ENCODE data around the gene ZMYND12. TPM values are rescaled to one million over a fixed set of nuclear protein-coding genes. Genes with fewer than 3 reads are reported as not detected.

The ZMYND12 gene
- total RNA-seq, 1 experiment from 2014 or later: 0.28 TPM

DNA sequence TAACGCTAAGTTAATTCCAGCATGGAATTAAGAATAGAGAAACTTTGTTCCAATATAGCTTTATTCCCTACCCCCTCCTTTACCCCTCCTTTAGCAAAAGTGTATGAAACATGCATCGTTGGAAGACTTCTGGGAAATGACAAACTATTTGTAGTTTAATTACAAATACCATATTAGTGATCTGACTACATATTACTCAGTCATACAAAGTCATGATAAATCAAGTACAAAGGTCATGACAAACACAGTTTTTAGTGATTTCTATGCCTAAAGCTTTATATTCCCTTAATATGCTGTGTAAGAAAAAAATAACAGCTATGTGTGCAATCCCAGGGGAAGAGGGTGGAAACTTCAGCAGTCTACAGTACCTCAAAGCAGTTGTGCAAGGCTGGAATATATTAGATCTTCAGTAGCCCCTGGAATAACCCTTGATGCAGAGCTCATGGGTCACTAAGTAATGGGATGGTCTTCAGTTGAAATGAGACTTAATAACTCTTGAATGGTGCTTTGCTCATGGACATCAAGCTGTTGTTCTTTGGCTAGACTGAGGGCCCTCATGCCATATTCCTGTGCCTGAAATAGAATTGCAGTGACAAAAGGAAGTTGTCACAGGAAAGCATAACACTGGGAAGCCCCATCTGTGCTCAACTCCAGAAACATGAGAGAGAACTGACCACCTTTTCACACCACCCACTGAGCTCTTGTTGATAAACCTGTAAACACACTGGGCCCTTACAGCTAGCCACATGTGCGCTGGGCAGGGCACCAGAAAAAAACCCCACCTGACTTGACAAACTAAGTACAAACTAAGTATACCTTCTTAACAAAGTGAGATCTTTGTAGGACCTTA lies 25.3 kb downstream of the ZMYND12 start:
- TF ChIP-seq EZH2 (IDR thresholded peaks at IDR 0.05; ENCODE audit: borderline replicate concordance, low read depth, low read length, poor library complexity, severe bottlenecking): no peak
- TF ChIP-seq, protein P1, sequence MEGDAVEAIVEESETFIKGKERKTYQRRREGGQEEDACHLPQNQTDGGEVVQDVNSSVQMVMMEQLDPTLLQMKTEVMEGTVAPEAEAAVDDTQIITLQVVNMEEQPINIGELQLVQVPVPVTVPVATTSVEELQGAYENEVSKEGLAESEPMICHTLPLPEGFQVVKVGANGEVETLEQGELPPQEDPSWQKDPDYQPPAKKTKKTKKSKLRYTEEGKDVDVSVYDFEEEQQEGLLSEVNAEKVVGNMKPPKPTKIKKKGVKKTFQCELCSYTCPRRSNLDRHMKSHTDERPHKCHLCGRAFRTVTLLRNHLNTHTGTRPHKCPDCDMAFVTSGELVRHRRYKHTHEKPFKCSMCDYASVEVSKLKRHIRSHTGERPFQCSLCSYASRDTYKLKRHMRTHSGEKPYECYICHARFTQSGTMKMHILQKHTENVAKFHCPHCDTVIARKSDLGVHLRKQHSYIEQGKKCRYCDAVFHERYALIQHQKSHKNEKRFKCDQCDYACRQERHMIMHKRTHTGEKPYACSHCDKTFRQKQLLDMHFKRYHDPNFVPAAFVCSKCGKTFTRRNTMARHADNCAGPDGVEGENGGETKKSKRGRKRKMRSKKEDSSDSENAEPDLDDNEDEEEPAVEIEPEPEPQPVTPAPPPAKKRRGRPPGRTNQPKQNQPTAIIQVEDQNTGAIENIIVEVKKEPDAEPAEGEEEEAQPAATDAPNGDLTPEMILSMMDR (conservative IDR thresholded peaks at IDR 0.05; ENCODE audit: low read depth, low read length): no peak
- POLR2A ChIA-PET (ENCODE audit: low non-redundant PET): interaction anchor here (0.5 to 0.6 kb wide), 2 partner anchors 351 to 857 kb away, joined by 3 read pairs; no protein-coding TSS in a partner anchor
- Histone ChIP-seq H3K27ac (ENCODE audit: low read depth, low read length, poor library complexity, severe bottlenecking) (no peak overlapping the region), H3K4me3 (ENCODE audit: low read depth, low read length, poor library complexity, severe bottlenecking) (no peak overlapping the region), H3K27me3 (replicated peaks; ENCODE audit: insufficient read depth, low read depth, low read length, poor library complexity) (no peaks in the 10 kb centered on the region), H3K4me1 (ENCODE audit: insufficient read depth, low read length, poor library complexity, severe bottlenecking) (no peaks in the 10 kb centered on the region), H3K36me3 (ENCODE audit: insufficient read depth, low read length, poor library complexity, severe bottlenecking) (no peaks in the 10 kb centered on the region), H3K9me3 (ENCODE audit: low read depth, low read length, poor library complexity, severe bottlenecking) (no peaks in the 10 kb centered on the region)
- CTCF ChIA-PET: no interaction called here
- DNase-seq (ENCODE audit: low spot score): no peak
- intact Hi-C loops (cut with micrococcal nuclease; ENCODE audit: unreplicated experiment): no loop called here
- BruUV-seq (replicated peaks): no TSS peak

DNA sequence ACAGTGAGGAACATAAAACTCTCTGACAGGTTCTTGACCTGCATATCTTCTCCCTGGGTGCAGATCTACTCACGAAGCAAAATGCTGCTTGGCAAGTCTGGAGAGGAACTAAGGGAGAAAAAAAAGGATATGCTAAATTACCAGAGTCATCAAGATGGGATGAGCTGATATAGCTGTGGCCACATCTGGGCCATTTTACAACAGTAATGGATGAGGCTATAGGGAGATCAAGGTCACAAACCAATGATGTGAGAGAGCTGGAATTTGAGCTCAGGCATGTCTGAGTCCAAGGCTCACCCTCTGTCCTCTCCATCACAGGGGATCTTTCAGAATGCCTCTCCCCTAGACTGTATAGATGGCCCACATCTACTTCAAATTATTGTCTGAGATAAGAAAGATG lies 26.2 kb downstream of the ZMYND12 start:
- BruUV-seq (replicated peaks): no TSS peak
- ChIA-PET CTCF (no interaction called here), POLR2A (ENCODE audit: low non-redundant PET) (interaction anchor here (0.6 kb wide), 1 partner anchor 856 kb away, joined by 3 read pairs; no protein-coding TSS in a partner anchor)
- Histone ChIP-seq H3K27me3 (replicated peaks; ENCODE audit: insufficient read depth, low read depth, low read length, poor library complexity) (no peaks in the 10 kb centered on the region), H3K27ac (ENCODE audit: low read depth, low read length, poor library complexity, severe bottlenecking) (no peak overlapping the region), H3K4me3 (ENCODE audit: low read depth, low read length, poor library complexity, severe bottlenecking) (no peak overlapping the region), H3K4me1 (ENCODE audit: insufficient read depth, low read length, poor library complexity, severe bottlenecking) (no peaks in the 10 kb centered on the region), H3K9me3 (ENCODE audit: low read depth, low read length, poor library complexity, severe bottlenecking) (no peaks in the 10 kb centered on the region), H3K36me3 (ENCODE audit: insufficient read depth, low read length, poor library complexity, severe bottlenecking) (no peaks in the 10 kb centered on the region)
- TF ChIP-seq, protein P1 (conservative IDR thresholded peaks at IDR 0.05; ENCODE audit: low read depth, low read length): no peak
- TF ChIP-seq EZH2 (IDR thresholded peaks at IDR 0.05; ENCODE audit: borderline replicate concordance, low read depth, low read length, poor library complexity, severe bottlenecking): no peak
- intact Hi-C loops (cut with micrococcal nuclease; ENCODE audit: unreplicated experiment): no loop called here
- DNase-seq (ENCODE audit: low spot score): no peak

DNA sequence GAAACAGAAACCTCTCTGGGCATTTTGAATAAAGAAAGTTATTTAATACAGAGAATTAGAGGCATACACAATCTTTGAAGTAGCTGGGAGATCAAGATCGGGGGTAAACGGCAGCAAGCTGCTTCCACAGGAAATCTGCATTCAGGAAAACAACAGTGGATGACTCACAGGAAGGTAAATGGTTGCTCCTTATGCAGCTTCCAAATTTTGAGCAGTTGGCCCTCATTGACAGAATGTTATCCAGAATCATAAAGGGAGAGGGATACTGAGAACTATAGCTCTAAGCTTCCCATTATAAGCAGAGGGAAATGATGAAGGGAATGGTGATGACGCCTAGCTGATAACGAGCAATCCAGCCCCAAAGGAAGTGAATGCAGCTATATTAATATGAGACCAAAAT lies 28.6 kb downstream of the ZMYND12 start:
- no peak for DNase-seq (ENCODE audit: low spot score)
- BruUV-seq (replicated peaks): no TSS peak
- Histone ChIP-seq H3K4me1 (ENCODE audit: insufficient read depth, low read length, poor library complexity, severe bottlenecking) (no peaks in the 10 kb centered on the region), H3K27ac (ENCODE audit: low read depth, low read length, poor library complexity, severe bottlenecking) (no peak overlapping the region), H3K27me3 (replicated peaks; ENCODE audit: insufficient read depth, low read depth, low read length, poor library complexity) (no peaks in the 10 kb centered on the region), H3K9me3 (ENCODE audit: low read depth, low read length, poor library complexity, severe bottlenecking) (no peaks in the 10 kb centered on the region), H3K36me3 (ENCODE audit: insufficient read depth, low read length, poor library complexity, severe bottlenecking) (no peaks in the 10 kb centered on the region), H3K4me3 (ENCODE audit: low read depth, low read length, poor library complexity, severe bottlenecking) (no peak overlapping the region)
- TF ChIP-seq, protein P1 (conservative IDR thresholded peaks at IDR 0.05; ENCODE audit: low read depth, low read length): no peak
- TF ChIP-seq EZH2 (IDR thresholded peaks at IDR 0.05; ENCODE audit: borderline replicate concordance, low read depth, low read length, poor library complexity, severe bottlenecking): no peak
- ChIA-PET CTCF (no interaction called here), POLR2A (ENCODE audit: low non-redundant PET) (no interaction called here)
- intact Hi-C loops (cut with micrococcal nuclease; ENCODE audit: unreplicated experiment): no loop called here

Data from A673 (cell line).